ENCODE measurements around the gene KIF5C.

DNA sequence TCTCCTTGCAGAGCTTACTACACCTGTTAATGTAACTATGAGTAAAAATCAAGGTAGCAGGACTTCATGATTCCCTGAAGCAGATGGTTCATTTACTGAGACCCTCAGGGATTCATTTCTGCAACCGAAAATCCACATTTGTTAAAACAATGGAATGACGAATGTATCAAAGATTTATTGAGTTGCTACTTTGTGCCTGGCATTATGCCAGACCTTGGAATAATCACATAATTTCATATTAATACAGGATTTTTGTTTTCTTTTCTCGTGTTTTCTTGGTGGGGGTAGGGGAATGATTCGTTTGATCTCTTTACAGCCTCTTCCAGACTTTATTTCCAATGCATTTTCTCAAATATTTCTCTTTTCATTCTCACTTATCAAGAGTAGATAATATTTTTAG lies 8.9 kb upstream of the KIF5C start:
- TF ChIP-seq, protein P1, sequence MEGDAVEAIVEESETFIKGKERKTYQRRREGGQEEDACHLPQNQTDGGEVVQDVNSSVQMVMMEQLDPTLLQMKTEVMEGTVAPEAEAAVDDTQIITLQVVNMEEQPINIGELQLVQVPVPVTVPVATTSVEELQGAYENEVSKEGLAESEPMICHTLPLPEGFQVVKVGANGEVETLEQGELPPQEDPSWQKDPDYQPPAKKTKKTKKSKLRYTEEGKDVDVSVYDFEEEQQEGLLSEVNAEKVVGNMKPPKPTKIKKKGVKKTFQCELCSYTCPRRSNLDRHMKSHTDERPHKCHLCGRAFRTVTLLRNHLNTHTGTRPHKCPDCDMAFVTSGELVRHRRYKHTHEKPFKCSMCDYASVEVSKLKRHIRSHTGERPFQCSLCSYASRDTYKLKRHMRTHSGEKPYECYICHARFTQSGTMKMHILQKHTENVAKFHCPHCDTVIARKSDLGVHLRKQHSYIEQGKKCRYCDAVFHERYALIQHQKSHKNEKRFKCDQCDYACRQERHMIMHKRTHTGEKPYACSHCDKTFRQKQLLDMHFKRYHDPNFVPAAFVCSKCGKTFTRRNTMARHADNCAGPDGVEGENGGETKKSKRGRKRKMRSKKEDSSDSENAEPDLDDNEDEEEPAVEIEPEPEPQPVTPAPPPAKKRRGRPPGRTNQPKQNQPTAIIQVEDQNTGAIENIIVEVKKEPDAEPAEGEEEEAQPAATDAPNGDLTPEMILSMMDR (IDR thresholded peaks at IDR 0.05; ENCODE audit: insufficient read depth, low read length) = no peak
- TF ChIP-seq POLR2AphosphoS5 (IDR thresholded peaks at IDR 0.05; ENCODE audit: low read depth) (no peak), REST (IDR thresholded peaks at IDR 0.05; ENCODE audit: insufficient replicate concordance, low read depth) (no peak)
